AG04449 (cell line): ENCODE data around the gene NOD2.

Source experiments
- CTCF ChIA-PET: fragments of 350-600 bp; formaldehyde crosslinking; extraction: SDS; loops from one replicate; lab custom pipeline; 2021; ENCODE audit warnings: antibody characterized with exemption; lab: Yijun Ruan, JAX
- POLR2A ChIA-PET: fragments of 400-600, 350-600 bp; formaldehyde crosslinking; extraction: SDS; loops from one replicate; lab custom pipeline; 2020; ENCODE audit warnings: antibody characterized with exemption, inconsistent platforms; lab: Yijun Ruan, JAX
- DNase-seq: peaks from one replicate; pipeline ENCODE4 v3.0.0-alpha.2; 2010; ENCODE audit warnings: low read depth, low spot score
- H3K4me3 ChIP-seq: 2 replicates; pipeline ENCODE4 v1.5.1; 2011; ENCODE audit warnings: low read depth, mild to moderate bottlenecking, control low read depth, low read length
- CTCF ChIP-seq: IDR thresholded peaks from one replicate; pipeline ENCODE4 v1.5.1; 2011; ENCODE audit warnings: mild to moderate bottlenecking, moderate library complexity, low read length, control low read depth, inconsistent platforms; ENCODE audit not compliant: insufficient read depth; ENCODE audit errors: missing control alignments

NOD2 gene

GRCh38 chr16:50679676-50680555 lies 13.5 kb upstream of the NOD2 start:
- POLR2A ChIA-PET: no interaction called here
- no peak for DNase-seq
- no peak overlapping the region for H3K4me3 ChIP-seq
- CTCF ChIA-PET: interaction anchor here (10.4 kb wide), 1 partner anchor 14 kb away, joined by 98 read pairs; no protein-coding TSS in a partner anchor
- no peak for TF ChIP-seq CTCF

GRCh38 chr16:50680556-50680893 lies 12.9 kb upstream of the NOD2 start:
- POLR2A ChIA-PET: no interaction called here
- no peak for TF ChIP-seq CTCF
- no peak overlapping the region for H3K4me3 ChIP-seq
- CTCF ChIA-PET: interaction anchor here (0.7 to 10.4 kb wide), 2 partner anchors 14 to 126 kb away, joined by 3 to 98 read pairs; no protein-coding TSS in a partner anchor
- DNase-seq: no peak

GRCh38 chr16:50681021-50681885 lies 12.2 kb upstream of the NOD2 start, which contains the start of gene SNX20:
Gene SNX20, minus strand, starts transcription at chr16:50681312. Its CDS starts 3,786 bp downstream, at chr16:50677526.
- H3K4me3 ChIP-seq: no peak within 1 kb of the TSS
- DNase-seq: no peak
- ChIA-PET POLR2A (no interaction called here), CTCF (interaction anchor here (0.7 to 10.4 kb wide), 2 partner anchors 15 to 125 kb away, joined by 3 to 98 read pairs; no protein-coding TSS in a partner anchor)
- no peak for TF ChIP-seq CTCF

- H3K4me3 ChIP-seq: no peak overlapping the region
- ChIA-PET POLR2A (no interaction called here), CTCF (no interaction called here)
- no peak for TF ChIP-seq CTCF
- no peak for DNase-seq
Measured at GRCh38 chr16:50683689-50684374, 9.6 kb upstream of the NOD2 start.

GRCh38 chr16:50684823-50685461 lies 8.5 kb upstream of the NOD2 start:
- no peak overlapping the region for H3K4me3 ChIP-seq
- TF ChIP-seq CTCF: no peak
- POLR2A ChIA-PET: no interaction called here
- no peak for DNase-seq
- CTCF ChIA-PET: interaction anchor here (0.6 to 1.7 kb wide), 3 partner anchors 13 to 121 kb away, joined by 3 to 7 read pairs (median 7); no protein-coding TSS in a partner anchor
